Activated naive CD4-positive, alpha-beta T cell treated with anti-CD3 and anti-CD28 coated beads for 36 hours (primary cell): ENCODE data around the gene AUTS2. TPM values are rescaled to one million over a fixed set of nuclear protein-coding genes. Genes with fewer than 3 reads are reported as not detected.
"Not testable (repeated sequence)": the region's sequence is repeated elsewhere in the genome, so short reads cannot be mapped to it uniquely, and the experiment has no call there.

ENCODE experiments used
- CTCF ChIA-PET: fragments of 350-600 bp; sonication (Branson Sonifier 250); formaldehyde crosslinking; loops from one replicate; lab custom pipeline; 2021; ENCODE audit warnings: antibody characterized with exemption; lab: Charles Lee
- DNase-seq: peaks from one replicate; pipeline ENCODE4 v3.0.0-alpha.2; 2020
- H3K27ac Mint-ChIP-seq: one replicate; pipeline ENCODE4 v1.8.0; 2021; ENCODE audit warnings: mild to moderate bottlenecking, mixed read lengths
- H3K27me3 Mint-ChIP-seq: one replicate; pipeline ENCODE4 v1.8.0; 2021; ENCODE audit warnings: low read depth, mixed read lengths
- H3K36me3 Mint-ChIP-seq: one replicate; pipeline ENCODE4 v1.8.0; 2021; ENCODE audit warnings: low read depth, mixed read lengths
- H3K4me1 Mint-ChIP-seq: one replicate; pipeline ENCODE4 v1.8.0; 2021; ENCODE audit warnings: low read depth, mixed read lengths
- H3K4me3 Mint-ChIP-seq: one replicate; pipeline ENCODE4 v1.8.0; 2021; ENCODE audit warnings: mild to moderate bottlenecking, moderate library complexity, mixed read lengths
- H3K9me3 Mint-ChIP-seq: one replicate; pipeline ENCODE4 v1.8.0; 2021; ENCODE audit warnings: mixed read lengths
- intact Hi-C: fragments of 100-400 bp; cut with micrococcal nuclease; formaldehyde crosslinking; loops from one replicate; pipeline ENCODE4 v1.15.1; 2023
- total RNA-seq, 2 experiments: library from RNA; stranded (reverse); gene quantifications; one replicate each; pipeline ENCODE4 v1.2.3, GENCODE V29; 2021

The AUTS2 gene
- total RNA-seq, 2 experiments from 2014 or later, result 0.79 to 1.1 TPM

- DNase-seq, result no peak
- Mint-ChIP-seq H3K27ac (no peak overlapping the region), H3K36me3 (no peaks in the 10 kb centered on the region), H3K4me3 (no peak overlapping the region), H3K4me1 (no peaks in the 10 kb centered on the region), H3K9me3 (no peaks in the 10 kb centered on the region), H3K27me3 (no peaks in the 10 kb centered on the region)
- intact Hi-C loops, result loop anchor here (5.0 kb wide), 1 partner anchor 110 kb away; no protein-coding TSS in a partner anchor
- CTCF ChIA-PET, result no interaction called here
Observed at GRCh38 chr7:70586822-70587221, 988.5 kb downstream of the AUTS2 start.

GRCh38 chr7:70587739-70588138 lies 989.5 kb downstream of the AUTS2 start:
- Mint-ChIP-seq H3K27ac (no peak overlapping the region), H3K9me3 (no peaks in the 10 kb centered on the region), H3K27me3 (no peaks in the 10 kb centered on the region), H3K36me3 (no peaks in the 10 kb centered on the region), H3K4me3 (no peak overlapping the region), H3K4me1 (no peaks in the 10 kb centered on the region)
- intact Hi-C loops, result loop anchor here (5.0 kb wide), 1 partner anchor 110 kb away; no protein-coding TSS in a partner anchor
- DNase-seq, result no peak
- CTCF ChIA-PET, result no interaction called here

GRCh38 chr7:70588191-70588921 lies 990.1 kb downstream of the AUTS2 start:
- H3K27me3 Mint-ChIP-seq, result no peaks in the 10 kb centered on the region
- no peaks in the 10 kb centered on the region for H3K4me1 Mint-ChIP-seq
- intact Hi-C loops, result loop anchor here (5.0 kb wide), 1 partner anchor 109 kb away; no protein-coding TSS in a partner anchor
- no peaks in the 10 kb centered on the region for H3K9me3 Mint-ChIP-seq
- H3K4me3 Mint-ChIP-seq, result no peak overlapping the region
- no peak for DNase-seq
- CTCF ChIA-PET, result no interaction called here
- no peaks in the 10 kb centered on the region for H3K36me3 Mint-ChIP-seq
- H3K27ac Mint-ChIP-seq, result no peak overlapping the region

GRCh38 chr7:70589010-70589409 lies 990.7 kb downstream of the AUTS2 start:
- CTCF ChIA-PET, result no interaction called here
- DNase-seq, result no peak
- intact Hi-C loops, result loop anchor here (5.0 kb wide), 1 partner anchor 108 kb away; no protein-coding TSS in a partner anchor
- Mint-ChIP-seq H3K4me1 (no peaks in the 10 kb centered on the region), H3K27me3 (no peaks in the 10 kb centered on the region), H3K4me3 (no peak overlapping the region), H3K27ac (no peak overlapping the region), H3K36me3 (no peaks in the 10 kb centered on the region), H3K9me3 (no peaks in the 10 kb centered on the region)

- DNase-seq, result no peak
- Mint-ChIP-seq H3K4me3 (no peak overlapping the region), H3K27ac (no peak overlapping the region), H3K36me3 (no peaks in the 10 kb centered on the region), H3K27me3 (peaks cover 4% of the 10 kb centered on the region), H3K9me3 (no peaks in the 10 kb centered on the region), H3K4me1 (no peaks in the 10 kb centered on the region)
- intact Hi-C loops, result loop anchor here (5.0 kb wide), 1 partner anchor 108 kb away; no protein-coding TSS in a partner anchor
- CTCF ChIA-PET, result no interaction called here
Observed at GRCh38 chr7:70589590-70589989, 991.3 kb downstream of the AUTS2 start.

- no peaks in the 10 kb centered on the region for H3K4me1 Mint-ChIP-seq
- no peaks in the 10 kb centered on the region for H3K9me3 Mint-ChIP-seq
- H3K27me3 Mint-ChIP-seq, result peaks cover 9% of the 10 kb centered on the region
- no peak overlapping the region for H3K4me3 Mint-ChIP-seq
- H3K36me3 Mint-ChIP-seq, result no peaks in the 10 kb centered on the region
- DNase-seq, result no peak
- no peak overlapping the region for H3K27ac Mint-ChIP-seq
- intact Hi-C loops, result no loop called here
- CTCF ChIA-PET, result no interaction called here
Observed at GRCh38 chr7:70590126-70590854, 992.0 kb downstream of the AUTS2 start.

- no peaks in the 10 kb centered on the region for H3K9me3 Mint-ChIP-seq
- CTCF ChIA-PET, result no interaction called here
- H3K4me3 Mint-ChIP-seq, result no peak overlapping the region
- no peaks in the 10 kb centered on the region for H3K36me3 Mint-ChIP-seq
- H3K4me1 Mint-ChIP-seq, result peaks cover 2% of the 10 kb centered on the region
- H3K27ac Mint-ChIP-seq, result no peak overlapping the region
- intact Hi-C loops, result no loop called here
- no peak for DNase-seq
- peaks cover 17% of the 10 kb centered on the region for H3K27me3 Mint-ChIP-seq
Observed at GRCh38 chr7:70591643-70592042, 993.4 kb downstream of the AUTS2 start.

- no peak for DNase-seq
- no peak overlapping the region for H3K4me3 Mint-ChIP-seq
- H3K9me3 Mint-ChIP-seq, result no peaks in the 10 kb centered on the region
- CTCF ChIA-PET, result no interaction called here
- no peaks in the 10 kb centered on the region for H3K36me3 Mint-ChIP-seq
- H3K27ac Mint-ChIP-seq, result no peak overlapping the region
- intact Hi-C loops, result no loop called here
- H3K27me3 Mint-ChIP-seq, result peaks cover 22% of the 10 kb centered on the region
- H3K4me1 Mint-ChIP-seq, result peaks cover 2% of the 10 kb centered on the region
Observed at GRCh38 chr7:70592171-70592570, 993.9 kb downstream of the AUTS2 start.

GRCh38 chr7:70594170-70594569 lies 995.9 kb downstream of the AUTS2 start:
- intact Hi-C loops, result no loop called here
- peaks cover 2% of the 10 kb centered on the region for H3K4me1 Mint-ChIP-seq
- DNase-seq, result no peak
- no peak overlapping the region for H3K4me3 Mint-ChIP-seq
- peaks cover 29% of the 10 kb centered on the region for H3K27me3 Mint-ChIP-seq
- H3K27ac Mint-ChIP-seq, result no peak overlapping the region
- H3K9me3 Mint-ChIP-seq, result no peaks in the 10 kb centered on the region
- CTCF ChIA-PET, result no interaction called here
- no peaks in the 10 kb centered on the region for H3K36me3 Mint-ChIP-seq

GRCh38 chr7:70594885-70595284 lies 996.6 kb downstream of the AUTS2 start:
- CTCF ChIA-PET, DNase-seq, intact Hi-C loops, H3K36me3 Mint-ChIP-seq, H3K4me1 Mint-ChIP-seq, H3K4me3 Mint-ChIP-seq, H3K9me3 Mint-ChIP-seq, H3K27ac Mint-ChIP-seq: not testable (repeated sequence)
- H3K27me3 Mint-ChIP-seq, result peaks cover 29% of the 10 kb centered on the region

- H3K27me3 Mint-ChIP-seq, result peaks cover 29% of the 10 kb centered on the region
- H3K36me3 Mint-ChIP-seq, result no peaks in the 10 kb centered on the region
- H3K27ac Mint-ChIP-seq, result no peak overlapping the region
- intact Hi-C loops, result no loop called here
- no peaks in the 10 kb centered on the region for H3K9me3 Mint-ChIP-seq
- no peak for DNase-seq
- H3K4me3 Mint-ChIP-seq, result peak overlapping the region; percentile 24
- H3K4me1 Mint-ChIP-seq, result peaks cover 2% of the 10 kb centered on the region
- CTCF ChIA-PET, result no interaction called here
Observed at GRCh38 chr7:70595370-70595754, 997.1 kb downstream of the AUTS2 start.

- CTCF ChIA-PET, result no interaction called here
- no peak for DNase-seq
- H3K9me3 Mint-ChIP-seq, result peaks cover 5% of the 10 kb centered on the region
- H3K4me1 Mint-ChIP-seq, result peaks cover 2% of the 10 kb centered on the region
- no peak overlapping the region for H3K27ac Mint-ChIP-seq
- peak overlapping the region; percentile 24 for H3K4me3 Mint-ChIP-seq
- no peaks in the 10 kb centered on the region for H3K36me3 Mint-ChIP-seq
- intact Hi-C loops, result no loop called here
- peaks cover 31% of the 10 kb centered on the region for H3K27me3 Mint-ChIP-seq
Observed at GRCh38 chr7:70595755-70596597, 997.7 kb downstream of the AUTS2 start.
